ENCODE data around the gene FADS6.

DNA sequence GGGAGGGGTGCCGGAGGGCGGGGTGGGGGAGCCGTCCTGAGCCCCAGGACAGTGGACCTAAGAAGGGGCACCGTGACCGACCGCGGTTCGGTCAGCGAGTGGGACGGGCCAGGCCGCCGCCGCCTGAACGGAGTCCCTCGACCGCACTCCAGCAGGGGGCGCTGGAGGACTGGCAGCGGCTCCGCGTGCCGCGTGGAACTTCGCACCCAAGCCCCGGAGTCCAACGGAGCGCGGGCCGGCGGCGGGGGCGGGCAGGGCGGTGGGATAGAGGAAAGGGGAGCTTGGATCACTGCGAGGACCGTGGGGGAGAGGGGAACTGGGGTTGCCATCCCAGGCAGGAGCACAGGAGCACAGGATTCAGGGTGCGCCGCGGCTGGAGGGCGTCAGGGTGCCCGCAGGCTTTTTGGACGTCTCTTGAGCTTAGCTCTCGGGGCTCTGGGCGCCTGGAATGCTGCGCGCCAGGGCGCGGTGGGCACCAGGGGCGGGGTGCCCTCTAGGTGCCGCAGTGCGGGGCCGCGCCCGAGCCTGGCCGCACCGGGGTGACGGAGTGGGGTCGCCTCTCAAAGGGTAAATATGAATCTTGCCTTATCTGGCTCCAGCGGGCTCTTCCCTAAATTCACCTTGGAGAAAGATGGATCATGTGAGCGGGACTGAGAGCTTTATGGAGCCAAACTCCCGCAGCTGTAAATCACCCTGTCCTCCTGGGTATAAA lies 30.3 kb upstream of the FADS6 start:
- no peak for TF ChIP-seq POLR2AphosphoS5 (IDR thresholded peaks at IDR 0.05; ENCODE audit: low read depth, low read length)
- TF ChIP-seq TAF1 (IDR thresholded peaks at IDR 0.05; ENCODE audit: borderline replicate concordance, insufficient read depth, low read length), result no peak
- TF ChIP-seq FOXP2 (optimal IDR thresholded peaks at IDR 0.05; ENCODE audit: borderline replicate concordance, extremely low read depth, extremely low read length, insufficient read depth), result no peak
- TF ChIP-seq, protein P1, sequence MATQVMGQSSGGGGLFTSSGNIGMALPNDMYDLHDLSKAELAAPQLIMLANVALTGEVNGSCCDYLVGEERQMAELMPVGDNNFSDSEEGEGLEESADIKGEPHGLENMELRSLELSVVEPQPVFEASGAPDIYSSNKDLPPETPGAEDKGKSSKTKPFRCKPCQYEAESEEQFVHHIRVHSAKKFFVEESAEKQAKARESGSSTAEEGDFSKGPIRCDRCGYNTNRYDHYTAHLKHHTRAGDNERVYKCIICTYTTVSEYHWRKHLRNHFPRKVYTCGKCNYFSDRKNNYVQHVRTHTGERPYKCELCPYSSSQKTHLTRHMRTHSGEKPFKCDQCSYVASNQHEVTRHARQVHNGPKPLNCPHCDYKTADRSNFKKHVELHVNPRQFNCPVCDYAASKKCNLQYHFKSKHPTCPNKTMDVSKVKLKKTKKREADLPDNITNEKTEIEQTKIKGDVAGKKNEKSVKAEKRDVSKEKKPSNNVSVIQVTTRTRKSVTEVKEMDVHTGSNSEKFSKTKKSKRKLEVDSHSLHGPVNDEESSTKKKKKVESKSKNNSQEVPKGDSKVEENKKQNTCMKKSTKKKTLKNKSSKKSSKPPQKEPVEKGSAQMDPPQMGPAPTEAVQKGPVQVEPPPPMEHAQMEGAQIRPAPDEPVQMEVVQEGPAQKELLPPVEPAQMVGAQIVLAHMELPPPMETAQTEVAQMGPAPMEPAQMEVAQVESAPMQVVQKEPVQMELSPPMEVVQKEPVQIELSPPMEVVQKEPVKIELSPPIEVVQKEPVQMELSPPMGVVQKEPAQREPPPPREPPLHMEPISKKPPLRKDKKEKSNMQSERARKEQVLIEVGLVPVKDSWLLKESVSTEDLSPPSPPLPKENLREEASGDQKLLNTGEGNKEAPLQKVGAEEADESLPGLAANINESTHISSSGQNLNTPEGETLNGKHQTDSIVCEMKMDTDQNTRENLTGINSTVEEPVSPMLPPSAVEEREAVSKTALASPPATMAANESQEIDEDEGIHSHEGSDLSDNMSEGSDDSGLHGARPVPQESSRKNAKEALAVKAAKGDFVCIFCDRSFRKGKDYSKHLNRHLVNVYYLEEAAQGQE (IDR thresholded peaks at IDR 0.05; ENCODE audit: insufficient read depth in 1 of 2, low read depth in 2 of 2, low read length in 2 of 2), result no peak
